ENCODE data around the gene GNPTAB. TPM values are rescaled to one million over a fixed set of nuclear protein-coding genes. Genes with fewer than 3 reads are reported as not detected.

GNPTAB gene
- polyA plus RNA-seq, 2 of the 4 experiments (the other 2 are of a cell fraction) = 20.3 to 29.3 TPM

DNA sequence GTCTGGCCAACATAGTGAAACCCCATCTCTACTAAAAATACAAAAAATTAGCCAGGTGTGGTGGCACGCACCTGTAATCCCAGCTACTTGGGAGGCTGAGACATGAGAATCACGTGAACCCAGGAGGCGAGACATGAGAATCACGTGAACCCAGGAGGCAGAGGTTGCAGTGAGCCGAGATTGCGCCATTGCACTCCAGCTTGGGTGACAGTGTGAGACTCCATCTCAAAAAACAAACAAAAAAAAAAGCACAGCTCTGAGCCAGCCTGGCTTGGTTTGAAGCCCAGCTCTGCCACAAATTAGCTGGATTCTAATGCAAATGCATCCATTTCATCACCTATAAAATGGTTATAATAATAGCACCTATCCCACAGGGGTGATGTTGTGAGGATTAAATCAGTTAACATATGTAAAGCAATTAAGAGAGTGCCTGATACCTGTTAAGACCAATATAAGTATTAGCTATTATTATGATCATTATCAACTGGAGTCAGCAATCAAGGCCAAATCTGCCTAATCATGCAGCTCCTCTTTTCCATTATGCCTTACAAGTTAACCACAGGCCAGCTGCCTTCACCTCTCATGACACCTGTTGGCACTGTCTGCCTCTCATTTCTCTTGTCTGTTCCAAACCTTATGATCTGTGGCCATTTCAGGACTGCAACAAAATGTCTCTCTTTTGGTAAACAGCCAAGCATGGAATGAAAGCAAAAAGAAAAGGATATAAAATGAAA, 2.1 kb downstream of the GNPTAB start:
- no peak overlapping the region for H3K4me2 ChIP-seq
- H3K4me1 ChIP-seq = peaks cover 28% of the 10 kb centered on the region
- H3K4me3 ChIP-seq = no peak overlapping the region
- 96% methylated on average over 6 of the region's 6 CpGs for WGBS (ENCODE audit: missing lambda C conversion rate)
- no peaks in the 10 kb centered on the region for H3K9me3 ChIP-seq
- TF ChIP-seq HOXA7 (CRISPR knock-in tag; IDR thresholded peaks at IDR 0.05) (no peak), NR3C1 (IDR thresholded peaks at IDR 0.05) (no peak), NPAS2 (CRISPR knock-in tag; IDR thresholded peaks at IDR 0.05; ENCODE audit: borderline replicate concordance) (no peak), HOXB13 (CRISPR knock-in tag; IDR thresholded peaks at IDR 0.05; ENCODE audit: low read depth) (no peak), ZFP36 (IDR thresholded peaks at IDR 0.05; ENCODE audit: borderline replicate concordance, partially characterized antibody) (no peak), RFX5 (IDR thresholded peaks at IDR 0.05) (no peak), PHF8 (IDR thresholded peaks at IDR 0.05; ENCODE audit: borderline replicate concordance, low read depth) (no peak), CHD2 (IDR thresholded peaks at IDR 0.05; ENCODE audit: low read length, partially characterized antibody) (no peak), RNF2 (IDR thresholded peaks at IDR 0.05; ENCODE audit: borderline replicate concordance, low read depth) (no peak)
- TF ChIP-seq, protein P1, sequence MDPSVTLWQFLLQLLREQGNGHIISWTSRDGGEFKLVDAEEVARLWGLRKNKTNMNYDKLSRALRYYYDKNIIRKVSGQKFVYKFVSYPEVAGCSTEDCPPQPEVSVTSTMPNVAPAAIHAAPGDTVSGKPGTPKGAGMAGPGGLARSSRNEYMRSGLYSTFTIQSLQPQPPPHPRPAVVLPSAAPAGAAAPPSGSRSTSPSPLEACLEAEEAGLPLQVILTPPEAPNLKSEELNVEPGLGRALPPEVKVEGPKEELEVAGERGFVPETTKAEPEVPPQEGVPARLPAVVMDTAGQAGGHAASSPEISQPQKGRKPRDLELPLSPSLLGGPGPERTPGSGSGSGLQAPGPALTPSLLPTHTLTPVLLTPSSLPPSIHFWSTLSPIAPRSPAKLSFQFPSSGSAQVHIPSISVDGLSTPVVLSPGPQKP (IDR thresholded peaks at IDR 0.05; ENCODE audit: low read depth, low read length) = no peak
- TF ChIP-seq, protein P2, sequence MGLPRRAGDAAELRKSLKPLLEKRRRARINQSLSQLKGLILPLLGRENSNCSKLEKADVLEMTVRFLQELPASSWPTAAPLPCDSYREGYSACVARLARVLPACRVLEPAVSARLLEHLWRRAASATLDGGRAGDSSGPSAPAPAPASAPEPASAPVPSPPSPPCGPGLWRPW (IDR thresholded peaks at IDR 0.05) = no peak
- TF ChIP-seq, protein P3, sequence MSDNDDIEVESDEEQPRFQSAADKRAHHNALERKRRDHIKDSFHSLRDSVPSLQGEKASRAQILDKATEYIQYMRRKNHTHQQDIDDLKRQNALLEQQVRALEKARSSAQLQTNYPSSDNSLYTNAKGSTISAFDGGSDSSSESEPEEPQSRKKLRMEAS (IDR thresholded peaks at IDR 0.05) = no peak
- CTCF ChIA-PET = interaction anchor here (0.6 to 7.6 kb wide), 8 partner anchors 9 to 433 kb away, joined by 3 to 78 read pairs (median 15); no protein-coding TSS in a partner anchor
- POLR2A ChIA-PET = no interaction called here
- ATAC-seq = no peak
- FAIRE-seq = no peak
- H3K27ac ChIP-seq = no peak overlapping the region
- no peak for DNase-seq (ENCODE audit: low read depth in 1 of 2, low spot score in 1 of 2)

DNA sequence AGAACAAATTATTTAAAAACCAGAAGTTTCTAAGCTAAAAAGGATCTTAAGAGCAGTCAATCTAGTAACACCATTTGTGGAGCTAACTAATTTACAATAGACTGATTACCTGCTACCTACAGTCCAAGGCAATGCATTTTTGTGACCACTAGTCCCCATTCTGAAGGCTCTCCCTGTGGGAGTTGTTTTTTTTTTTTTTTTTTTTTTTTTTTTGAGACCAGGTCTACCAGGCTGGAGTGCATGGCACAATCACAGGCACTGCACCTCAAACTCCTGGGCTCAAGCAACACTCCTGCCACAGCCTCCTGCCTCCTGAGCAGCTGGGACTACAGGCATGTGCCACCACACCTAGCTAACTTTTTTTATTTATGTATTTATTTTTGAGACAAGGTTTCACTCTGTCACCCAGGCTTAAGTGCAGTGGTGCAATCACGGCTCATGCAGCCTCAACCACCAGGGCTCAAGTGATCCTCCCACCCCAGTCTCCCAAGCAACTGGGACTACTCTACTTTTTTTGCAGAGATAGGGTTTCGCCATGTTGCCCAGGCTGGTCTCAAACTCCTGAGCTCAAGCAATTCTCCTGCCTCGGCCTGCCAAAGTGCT, 3.9 kb downstream of the GNPTAB start:
- ChIA-PET POLR2A (interaction anchor here (0.7 kb wide), 1 partner anchor 34 kb away, joined by 9 read pairs; no protein-coding TSS in a partner anchor), CTCF (interaction anchor here (0.9 to 7.6 kb wide), 6 partner anchors 12 to 1722 kb away, joined by 3 to 78 read pairs (median 4); no protein-coding TSS in a partner anchor)
- H3K4me1 ChIP-seq = peaks cover 25% of the 10 kb centered on the region
- TF ChIP-seq CHD2 (IDR thresholded peaks at IDR 0.05; ENCODE audit: low read length, partially characterized antibody) = no peak
- no peak for TF ChIP-seq MAFK (IDR thresholded peaks at IDR 0.05; ENCODE audit: partially characterized antibody)
- TF ChIP-seq MAZ (IDR thresholded peaks at IDR 0.05; ENCODE audit: borderline replicate concordance, low read depth, low read length) = no peak
- no peak for TF ChIP-seq JUNB (IDR thresholded peaks at IDR 0.05)
- TF ChIP-seq, protein P4, sequence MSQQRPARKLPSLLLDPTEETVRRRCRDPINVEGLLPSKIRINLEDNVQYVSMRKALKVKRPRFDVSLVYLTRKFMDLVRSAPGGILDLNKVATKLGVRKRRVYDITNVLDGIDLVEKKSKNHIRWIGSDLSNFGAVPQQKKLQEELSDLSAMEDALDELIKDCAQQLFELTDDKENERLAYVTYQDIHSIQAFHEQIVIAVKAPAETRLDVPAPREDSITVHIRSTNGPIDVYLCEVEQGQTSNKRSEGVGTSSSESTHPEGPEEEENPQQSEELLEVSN (IDR thresholded peaks at IDR 0.05; ENCODE audit: borderline replicate concordance, low read depth) = no peak
- TF ChIP-seq GATA3 (IDR thresholded peaks at IDR 0.05; ENCODE audit: borderline replicate concordance) = no peak
- TF ChIP-seq RNF2 (IDR thresholded peaks at IDR 0.05; ENCODE audit: borderline replicate concordance, low read depth) = no peak
- TF ChIP-seq ESRRA (IDR thresholded peaks at IDR 0.05; ENCODE audit: borderline replicate concordance, low read length) = no peak
- no peak overlapping the region for H3K4me3 ChIP-seq
- no peak overlapping the region for H3K4me2 ChIP-seq
- H3K9me3 ChIP-seq = no peaks in the 10 kb centered on the region
- ATAC-seq (no peak), FAIRE-seq (no peak), DNase-seq (ENCODE audit: low read depth in 1 of 2, low spot score in 1 of 2) (no peak)
- H3K27ac ChIP-seq = no peak overlapping the region
- WGBS (ENCODE audit: missing lambda C conversion rate) = 88% methylated on average over 3 of the region's 3 CpGs

DNA sequence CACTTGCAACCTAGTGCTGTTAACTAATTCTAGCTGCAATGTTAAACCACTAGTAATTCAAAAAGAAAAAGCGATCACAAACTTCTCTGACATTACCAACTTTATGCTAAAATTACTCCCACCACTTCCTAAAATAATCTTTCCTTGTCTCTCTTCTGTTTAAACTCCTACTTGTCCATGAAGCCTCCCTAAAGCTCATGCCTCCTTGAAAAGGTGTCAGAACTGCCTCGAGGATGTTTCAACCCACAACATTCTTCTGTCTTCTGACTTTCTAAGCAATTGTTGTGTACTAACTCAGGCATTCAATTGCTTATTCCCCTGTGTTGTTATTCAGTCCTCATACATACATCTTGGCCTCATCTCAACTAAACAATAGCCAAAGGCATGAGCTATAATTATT, 5.9 kb downstream of the GNPTAB start:
- DNase-seq (ENCODE audit: low read depth in 1 of 2, low spot score in 1 of 2) (no peak), FAIRE-seq (no peak), ATAC-seq (no peak)
- Histone ChIP-seq H3K27ac (no peak overlapping the region), H3K4me1 (peaks cover 20% of the 10 kb centered on the region; the same call in 2 of the 3 replicates), H3K4me3 (no peak overlapping the region), H3K9me3 (no peaks in the 10 kb centered on the region), H3K4me2 (no peak overlapping the region)
- POLR2A ChIA-PET = no interaction called here
- WGBS (ENCODE audit: missing lambda C conversion rate) = 66% methylated on average over 2 of the region's 2 CpGs
- CTCF ChIA-PET = interaction anchor here (1.0 to 7.6 kb wide), 5 partner anchors 15 to 65 kb away, joined by 3 to 78 read pairs (median 5); no protein-coding TSS in a partner anchor
- TF ChIP-seq JUNB (IDR thresholded peaks at IDR 0.05) = no peak
- TF ChIP-seq, protein P4 (IDR thresholded peaks at IDR 0.05; ENCODE audit: borderline replicate concordance, low read depth) = no peak
- no peak for TF ChIP-seq ESRRA (IDR thresholded peaks at IDR 0.05; ENCODE audit: borderline replicate concordance, low read length)
- no peak for TF ChIP-seq TP53 (CRISPR knock-in tag; IDR thresholded peaks at IDR 0.05)
- TF ChIP-seq FOSL2 (IDR thresholded peaks at IDR 0.05) = no peak
- TF ChIP-seq FOSL2 (CRISPR knock-in tag; IDR thresholded peaks at IDR 0.05) = no peak
- TF ChIP-seq, protein P5, sequence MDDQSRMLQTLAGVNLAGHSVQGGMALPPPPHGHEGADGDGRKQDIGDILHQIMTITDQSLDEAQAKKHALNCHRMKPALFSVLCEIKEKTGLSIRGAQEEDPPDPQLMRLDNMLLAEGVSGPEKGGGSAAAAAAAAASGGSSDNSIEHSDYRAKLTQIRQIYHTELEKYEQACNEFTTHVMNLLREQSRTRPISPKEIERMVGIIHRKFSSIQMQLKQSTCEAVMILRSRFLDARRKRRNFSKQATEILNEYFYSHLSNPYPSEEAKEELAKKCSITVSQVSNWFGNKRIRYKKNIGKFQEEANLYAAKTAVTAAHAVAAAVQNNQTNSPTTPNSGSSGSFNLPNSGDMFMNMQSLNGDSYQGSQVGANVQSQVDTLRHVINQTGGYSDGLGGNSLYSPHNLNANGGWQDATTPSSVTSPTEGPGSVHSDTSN (IDR thresholded peaks at IDR 0.05) = no peak
- no peak for TF ChIP-seq MAZ (IDR thresholded peaks at IDR 0.05; ENCODE audit: borderline replicate concordance, low read depth, low read length)
- TF ChIP-seq, protein P2 (IDR thresholded peaks at IDR 0.05) = no peak
- TF ChIP-seq FOXS1 (CRISPR knock-in tag; IDR thresholded peaks at IDR 0.05) = no peak
- TF ChIP-seq, protein P6, sequence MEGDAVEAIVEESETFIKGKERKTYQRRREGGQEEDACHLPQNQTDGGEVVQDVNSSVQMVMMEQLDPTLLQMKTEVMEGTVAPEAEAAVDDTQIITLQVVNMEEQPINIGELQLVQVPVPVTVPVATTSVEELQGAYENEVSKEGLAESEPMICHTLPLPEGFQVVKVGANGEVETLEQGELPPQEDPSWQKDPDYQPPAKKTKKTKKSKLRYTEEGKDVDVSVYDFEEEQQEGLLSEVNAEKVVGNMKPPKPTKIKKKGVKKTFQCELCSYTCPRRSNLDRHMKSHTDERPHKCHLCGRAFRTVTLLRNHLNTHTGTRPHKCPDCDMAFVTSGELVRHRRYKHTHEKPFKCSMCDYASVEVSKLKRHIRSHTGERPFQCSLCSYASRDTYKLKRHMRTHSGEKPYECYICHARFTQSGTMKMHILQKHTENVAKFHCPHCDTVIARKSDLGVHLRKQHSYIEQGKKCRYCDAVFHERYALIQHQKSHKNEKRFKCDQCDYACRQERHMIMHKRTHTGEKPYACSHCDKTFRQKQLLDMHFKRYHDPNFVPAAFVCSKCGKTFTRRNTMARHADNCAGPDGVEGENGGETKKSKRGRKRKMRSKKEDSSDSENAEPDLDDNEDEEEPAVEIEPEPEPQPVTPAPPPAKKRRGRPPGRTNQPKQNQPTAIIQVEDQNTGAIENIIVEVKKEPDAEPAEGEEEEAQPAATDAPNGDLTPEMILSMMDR (IDR thresholded peaks at IDR 0.05) = no peak

Measured in A549 (cell line).